GM18861 (cell line): Measurements from ENCODE around the gene FLYWCH2.
A peak's percentile ranks its signal among the peaks of the same experiment; 100 is the strongest.
"Not testable (repeated sequence)": the region's sequence is repeated elsewhere in the genome, so short reads cannot be mapped to it uniquely, and the experiment has no call there.

ENCODE experiments used
- ATAC-seq: cut with Tn5 transposase; IDR thresholded peaks from one replicate; pipeline ENCODE4 v1.9.1; 2021; ENCODE audit not compliant: unreplicated experiment

Gene FLYWCH2

GRCh38 chr16:2881783-2882649 lies 999 bp upstream of the FLYWCH2 start:
- no peak for ATAC-seq

DNA sequence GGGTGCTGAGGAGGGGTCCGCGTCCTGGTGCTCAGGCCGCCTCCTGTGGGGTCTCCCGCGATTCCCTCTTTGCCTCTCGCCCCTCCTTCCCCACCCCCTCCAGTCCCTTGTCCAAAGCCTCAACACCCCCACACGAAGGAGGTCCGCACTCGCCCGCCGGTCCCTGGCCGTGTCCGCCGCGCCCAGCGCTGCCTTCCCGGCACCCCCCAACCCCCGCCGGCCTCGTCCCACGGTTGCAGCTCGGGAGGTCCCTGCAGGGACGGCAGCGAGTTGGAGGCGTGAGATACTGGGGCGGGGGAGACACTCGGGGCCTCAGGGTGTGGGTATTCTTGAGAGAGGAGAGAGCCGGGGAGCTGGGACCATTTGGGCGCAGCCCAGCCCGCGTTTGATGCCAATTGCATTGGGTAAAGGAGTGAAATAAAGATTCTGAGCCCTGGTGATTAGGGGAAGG lies 468 bp downstream of the FLYWCH2 start:
- no peak for ATAC-seq

DNA sequence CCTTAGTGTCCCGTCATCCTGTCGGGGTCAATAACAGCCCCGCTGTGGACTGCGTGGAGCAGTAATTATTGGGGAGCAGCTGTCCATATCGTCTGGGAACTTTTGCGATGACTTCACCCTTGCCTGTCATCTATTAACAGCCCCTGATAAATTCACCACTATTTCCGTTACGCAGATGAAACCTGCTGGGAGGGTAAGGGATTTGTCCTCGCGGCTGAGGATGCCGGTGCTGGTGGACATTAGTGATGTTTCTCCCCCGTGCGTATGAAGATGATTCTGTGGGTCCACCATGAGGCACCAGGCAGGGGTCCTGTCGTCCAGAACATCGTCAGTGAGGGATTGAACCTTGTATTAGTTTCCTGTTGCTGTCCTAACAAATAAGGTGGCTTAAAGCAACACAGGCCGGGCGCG lies 1.0 kb downstream of the FLYWCH2 start:
- no peak for ATAC-seq

DNA sequence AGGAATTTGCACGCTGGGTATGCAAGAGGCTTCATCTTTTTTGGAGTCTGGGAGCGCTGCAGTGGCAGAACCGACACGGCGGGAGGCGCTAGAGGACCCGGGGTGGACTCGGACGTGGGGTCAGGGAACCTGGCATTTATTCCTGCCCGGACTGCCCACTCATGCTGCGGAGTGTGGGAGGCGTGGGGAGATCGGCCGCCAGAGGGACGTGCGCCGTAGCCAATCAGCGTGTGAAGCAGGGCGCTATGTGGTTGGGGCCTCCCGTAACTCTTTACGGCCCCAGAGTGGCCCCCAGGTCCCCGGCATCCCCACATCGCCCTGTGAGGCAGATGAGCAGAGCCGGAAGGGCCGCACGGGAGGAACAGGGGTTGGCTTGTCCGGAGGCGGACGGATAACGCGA lies 11.2 kb downstream of the FLYWCH2 start:
- ATAC-seq, result no peak

- no peak for ATAC-seq
Observed at GRCh38 chr16:2895813-2896212, 12.8 kb downstream of the FLYWCH2 start.

GRCh38 chr16:2896480-2897010 lies 13.5 kb downstream of the FLYWCH2 start:
- ATAC-seq, result no peak

DNA sequence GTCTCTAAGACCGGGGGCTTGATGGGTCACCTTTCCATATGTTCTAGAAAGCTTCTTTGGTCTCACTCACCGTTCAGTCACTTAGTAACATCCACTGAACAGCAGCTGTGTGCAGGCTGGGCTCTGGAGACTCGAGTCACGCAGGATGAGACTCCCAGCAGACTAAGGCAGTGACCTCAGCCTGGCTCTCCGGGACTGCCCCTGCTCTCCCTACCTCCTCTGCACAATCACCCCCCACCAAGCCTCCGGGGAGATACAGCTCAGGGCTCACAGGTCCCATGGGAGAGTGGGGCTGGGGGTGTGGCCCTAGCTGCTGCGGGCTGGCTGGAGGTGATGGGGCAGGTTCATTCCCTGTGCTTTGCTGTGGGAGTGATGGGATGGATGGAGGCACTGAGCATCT lies 14.1 kb downstream of the FLYWCH2 start:
- ATAC-seq, result peak; percentile 59

GRCh38 chr16:2898831-2899563 lies 16.0 kb downstream of the FLYWCH2 start:
- ATAC-seq, result no peak

- ATAC-seq, result no peak
Observed at GRCh38 chr16:2899564-2900072, 16.6 kb downstream of the FLYWCH2 start.

- ATAC-seq, result no peak
Observed at GRCh38 chr16:2900526-2901075, 17.6 kb downstream of the FLYWCH2 start.

DNA sequence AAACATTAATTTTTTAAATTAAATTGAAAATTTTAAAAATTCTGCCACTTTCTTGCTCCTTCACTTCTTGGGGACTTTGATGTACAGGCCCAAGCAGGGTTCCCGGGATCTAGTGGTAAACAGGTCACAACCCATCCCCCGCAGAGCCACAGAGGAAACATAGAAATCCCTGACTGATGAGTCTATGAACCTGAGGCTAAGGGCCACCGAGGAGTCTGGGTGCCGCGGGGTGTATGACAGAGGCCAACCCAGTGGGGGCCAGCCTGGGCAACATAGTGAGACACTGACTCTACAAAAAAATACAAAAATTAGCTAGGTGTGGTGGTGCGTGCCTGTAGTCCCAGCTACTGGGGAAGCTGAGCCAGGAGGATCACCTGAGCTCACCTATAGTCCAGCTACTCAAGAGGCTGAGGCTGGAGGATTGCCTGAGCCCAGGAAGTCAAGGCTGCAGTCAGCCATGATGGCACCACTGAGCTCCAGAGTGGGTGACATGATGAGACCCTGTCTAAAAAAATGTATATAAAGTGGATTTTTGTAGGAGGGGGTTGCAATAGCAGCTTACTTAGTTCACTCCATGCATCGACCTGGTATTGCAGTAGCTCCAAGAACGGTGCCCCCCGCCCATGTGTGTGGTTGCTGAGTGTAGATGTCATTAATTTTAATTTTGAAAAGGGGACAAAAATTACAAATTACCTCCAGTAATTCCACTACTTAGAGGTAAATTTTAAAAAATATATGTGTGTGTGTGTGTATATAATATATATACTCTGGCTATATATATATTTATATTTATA lies 19.5 kb downstream of the FLYWCH2 start:
- no peak for ATAC-seq

GRCh38 chr16:2904100-2904921 lies 21.3 kb downstream of the FLYWCH2 start:
- ATAC-seq, result peak; percentile 51

GRCh38 chr16:2904922-2905240 lies 21.9 kb downstream of the FLYWCH2 start:
- peak; percentile 28 for ATAC-seq

GRCh38 chr16:2905241-2905987 lies 22.4 kb downstream of the FLYWCH2 start:
- ATAC-seq, result peak; percentile 57

DNA sequence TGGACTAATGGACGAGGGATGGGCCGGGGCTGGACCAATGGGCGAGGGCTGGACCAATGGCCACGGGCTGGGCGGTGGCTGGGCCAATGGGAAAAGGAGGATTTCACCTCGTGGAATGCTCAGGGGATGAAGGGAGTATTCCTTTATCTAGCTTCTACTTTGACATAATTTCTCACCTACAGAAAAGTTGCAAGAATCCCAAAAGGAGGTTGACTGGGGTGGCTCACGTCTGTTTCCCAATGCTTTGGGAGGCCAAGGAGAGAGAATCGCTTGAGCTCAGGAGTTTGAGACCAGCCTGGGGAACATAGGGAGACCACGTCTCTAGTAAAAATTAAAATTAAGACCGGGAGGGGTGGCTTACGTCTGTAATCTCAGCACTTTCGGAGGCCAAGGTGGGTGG lies 23.0 kb downstream of the FLYWCH2 start:
- ATAC-seq, result no peak

DNA sequence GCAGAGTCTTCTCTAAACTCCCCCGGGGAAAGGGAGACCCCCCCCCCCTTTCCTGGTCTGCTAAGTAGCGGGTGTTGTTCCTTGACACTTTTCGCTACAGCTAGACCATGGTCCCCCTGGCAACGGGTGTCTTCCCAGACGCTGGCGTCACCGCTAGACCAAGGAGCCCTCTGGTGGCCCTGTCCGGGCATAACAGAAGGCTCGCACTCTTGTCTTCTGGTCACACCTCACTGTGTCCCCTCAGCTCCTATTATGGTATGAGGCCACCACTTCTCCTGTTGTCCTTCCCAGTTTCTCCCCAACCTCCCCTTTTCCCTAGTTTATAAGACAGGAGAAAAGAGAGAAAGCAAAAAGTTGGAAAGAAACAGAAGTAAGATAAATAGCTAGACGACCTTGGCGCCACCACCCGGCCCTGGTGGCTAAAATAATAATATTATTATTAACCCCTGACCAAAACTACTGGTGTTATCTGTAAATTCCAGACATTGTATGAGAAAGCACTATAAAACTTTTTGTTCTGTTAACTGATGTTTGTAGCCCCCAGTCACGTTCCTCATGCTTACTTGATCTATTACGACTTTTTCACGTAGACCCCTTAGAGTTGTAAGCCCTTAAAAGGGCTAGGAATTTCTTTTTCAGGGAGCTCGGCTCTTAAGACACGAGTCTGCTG lies 24.2 kb downstream of the FLYWCH2 start:
- not testable (repeated sequence) for ATAC-seq

- no peak for ATAC-seq
Observed at GRCh38 chr16:2910441-2910969, 27.5 kb downstream of the FLYWCH2 start.

DNA sequence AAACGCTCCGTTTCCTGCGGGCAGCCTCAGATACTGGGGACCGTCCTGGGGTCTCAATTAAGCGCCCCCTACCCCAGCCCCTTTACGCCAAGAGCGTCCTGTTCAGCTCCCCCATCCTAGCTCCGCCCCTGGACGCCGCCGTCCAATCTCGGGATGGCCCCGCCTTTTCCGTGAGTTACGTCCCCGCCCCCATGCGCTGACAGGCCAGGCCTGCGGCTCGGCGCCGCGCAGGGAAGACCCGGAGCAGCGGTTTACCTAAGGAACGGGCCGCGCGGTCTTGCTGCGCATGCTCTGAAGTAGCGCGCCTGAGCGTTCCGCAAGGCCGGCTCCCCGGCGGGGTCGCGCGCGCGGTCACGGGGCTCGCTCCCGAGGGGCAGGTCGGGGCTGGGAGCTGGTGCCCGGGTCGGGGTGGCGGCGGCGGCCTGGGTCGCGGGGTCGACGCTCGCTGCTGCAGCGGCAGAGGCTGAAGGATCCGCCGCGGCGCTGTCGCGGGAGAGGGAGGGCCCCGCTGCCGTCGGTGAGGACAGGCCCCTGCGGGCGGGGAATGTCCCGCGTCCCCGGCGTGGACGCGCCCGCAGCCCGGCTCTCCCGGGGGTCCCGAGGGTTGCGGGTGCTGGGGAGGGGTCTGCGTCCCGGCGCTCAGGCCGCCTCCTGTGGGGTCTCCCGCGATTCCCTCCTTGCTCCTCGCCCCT lies 28.8 kb downstream of the FLYWCH2 start, which contains the start of gene FLYWCH1:
Gene FLYWCH1 (plus strand): TSS at position 294 of the 692 bp plus-strand sequence. CDS start 17,755 bp downstream, outside the sequence.
- peak; percentile 82 for ATAC-seq
